ENCODE data around the gene UPP2. TPM values are rescaled to one million over a fixed set of nuclear protein-coding genes. Genes with fewer than 3 reads are reported as not detected.

The UPP2 gene
- total and polyA plus RNA-seq, 2 of the 8 experiments (the other 6 are each of a cell fraction or from before 2014, with no cell fraction given): not detected

DNA sequence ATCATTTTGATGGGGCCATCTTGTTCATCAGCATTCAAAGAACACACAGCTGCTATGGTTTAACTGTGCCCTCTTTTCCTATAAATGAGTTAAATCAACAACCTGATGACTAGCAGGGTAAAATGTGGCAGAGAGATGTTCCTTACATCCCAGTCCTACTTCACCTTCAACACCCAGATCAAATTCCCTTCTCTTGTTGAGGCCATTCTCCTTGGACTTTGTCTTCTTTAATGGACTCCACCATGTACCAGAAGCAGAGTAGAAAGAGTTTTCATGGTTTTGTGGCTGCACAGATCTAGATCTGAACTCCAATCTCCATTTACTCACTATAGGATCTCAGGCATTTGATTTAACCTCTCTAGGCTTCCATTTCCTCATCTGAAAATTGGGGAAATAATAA is 6.4 kb upstream of the UPP2 start:
- FAIRE-seq: no peak
- ChIA-PET CTCF (ENCODE audit: partially characterized antibody) (interaction anchor here (1.0 kb wide), 1 partner anchor 41 kb away, joined by 3 read pairs; no protein-coding TSS in a partner anchor), POLR2A (ENCODE audit: partially characterized antibody) (no interaction called here)
- Histone ChIP-seq H3K14ac (ENCODE audit: insufficient read length) (no peak overlapping the region), H3K4me2 (ENCODE audit: insufficient read depth in 1 of 2, low read depth in 2 of 2, low read length in 2 of 2) (no peak overlapping the region), H3K79me2 (ENCODE audit: control insufficient read depth in 1 of 2, insufficient read depth in 2 of 2, low read length in 2 of 2) (no peaks in the 10 kb centered on the region), H3K18ac (ENCODE audit: extremely low read depth, low read length) (no peak overlapping the region), H4K8ac (ENCODE audit: extremely low read depth, insufficient read depth, low read length) (no peak overlapping the region), H2AFZ (ENCODE audit: low read length) (no peak overlapping the region), H2BK15ac (ENCODE audit: low read length) (no peak overlapping the region), H3K56ac (replicated peaks; ENCODE audit: insufficient read length, low read depth, low read length) (no peak overlapping the region), H3K27me3 (replicated peaks in 1 of 4; ENCODE audit: control insufficient read depth in 3 of 4, extremely low read depth in 1 of 4, insufficient read depth in 3 of 4, low read length in 3 of 4) (peaks cover 0 to 1% (median 0%) of the 10 kb centered on the region in 4 experiments; a peak in 1 of 7 replicates), H2AK5ac (ENCODE audit: low read depth, low read length) (no peak overlapping the region), H2BK5ac (ENCODE audit: low read depth, low read length) (no peak overlapping the region), H3K23me2 (ENCODE audit: low read depth, low read length) (no peaks in the 10 kb centered on the region), H2BK120ac (replicated peaks; ENCODE audit: low read depth, low read length) (no peak overlapping the region), H4K91ac (replicated peaks; ENCODE audit: insufficient read length, low read length) (no peak overlapping the region), H4K5ac (ENCODE audit: insufficient read length, low read depth, low read length) (no peak overlapping the region), H3K4me3 (ENCODE audit: extremely low read depth in 1 of 4, insufficient read depth in 2 of 4, low read depth in 3 of 4, low read length in 4 of 4) (no peak overlapping the region), H3K79me1 (ENCODE audit: low read depth, low read length) (no peaks in the 10 kb centered on the region), H3K9ac (replicated peaks in 1 of 4; ENCODE audit: extremely low read depth in 1 of 4, low read depth in 3 of 4, low read length in 3 of 4) (no peak overlapping the region), H3K36me3 (ENCODE audit: control insufficient read depth in 2 of 4, insufficient read depth in 4 of 4, low read length in 3 of 4) (no peaks in the 10 kb centered on the region), H2BK12ac (ENCODE audit: low read depth, low read length) (no peak overlapping the region), H3K27ac (ENCODE audit: low read depth, low read length) (no peak overlapping the region), H3K4ac (replicated peaks; ENCODE audit: insufficient read length, low read depth, low read length) (no peak overlapping the region), H3K23ac (ENCODE audit: insufficient read length) (no peak overlapping the region), H3K9me3 (ENCODE audit: insufficient read depth in 2 of 2, low read depth in 1 of 2, low read length in 1 of 2) (no peaks in the 10 kb centered on the region), H4K20me1 (replicated peaks in 1 of 2; ENCODE audit: control insufficient read depth in 1 of 2, insufficient read depth in 2 of 2, low read length in 2 of 2) (no peaks in the 10 kb centered on the region), H2BK20ac (ENCODE audit: low read length) (no peak overlapping the region), H3K4me1 (replicated peaks in 1 of 4; ENCODE audit: control insufficient read depth in 3 of 4, insufficient read depth in 4 of 4, low read length in 3 of 4) (no peaks in the 10 kb centered on the region)
- no peak for TF ChIP-seq PHF8 (conservative IDR thresholded peaks at IDR 0.05; ENCODE audit: low read depth, low read length)
- no peak for TF ChIP-seq FOSL1 (IDR thresholded peaks at IDR 0.05; ENCODE audit: insufficient read depth, low read depth, low read length)
- TF ChIP-seq TBP (IDR thresholded peaks at IDR 0.05; ENCODE audit: low read depth, low read length): no peak
- TF ChIP-seq SP1 (IDR thresholded peaks at IDR 0.05; ENCODE audit: low read depth, low read length): no peak
- no peak for TF ChIP-seq SIN3A (conservative IDR thresholded peaks at IDR 0.05 in 1 of 2, IDR thresholded peaks at IDR 0.05 in 1 of 2; ENCODE audit: low read depth in 1 of 2, low read length in 2 of 2)
- TF ChIP-seq, protein P1, sequence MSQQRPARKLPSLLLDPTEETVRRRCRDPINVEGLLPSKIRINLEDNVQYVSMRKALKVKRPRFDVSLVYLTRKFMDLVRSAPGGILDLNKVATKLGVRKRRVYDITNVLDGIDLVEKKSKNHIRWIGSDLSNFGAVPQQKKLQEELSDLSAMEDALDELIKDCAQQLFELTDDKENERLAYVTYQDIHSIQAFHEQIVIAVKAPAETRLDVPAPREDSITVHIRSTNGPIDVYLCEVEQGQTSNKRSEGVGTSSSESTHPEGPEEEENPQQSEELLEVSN (IDR thresholded peaks at IDR 0.05): no peak
- TF ChIP-seq TEAD4 (IDR thresholded peaks at IDR 0.05; ENCODE audit: low read depth, low read length): no peak
- no peak for TF ChIP-seq YY1 (IDR thresholded peaks at IDR 0.05; ENCODE audit: low read depth, low read length)
- no peak for TF ChIP-seq ASH2L (IDR thresholded peaks at IDR 0.05; ENCODE audit: low read length)
- no peak for TF ChIP-seq BRCA1 (IDR thresholded peaks at IDR 0.05; ENCODE audit: low read depth, low read length)
- TF ChIP-seq HDAC6 (IDR thresholded peaks at IDR 0.05; ENCODE audit: low read depth, low read length): no peak
- no peak for TF ChIP-seq TAF7 (optimal IDR thresholded peaks at IDR 0.05; ENCODE audit: borderline replicate concordance, low read depth, low read length)
- TF ChIP-seq ZNF274 (IDR thresholded peaks at IDR 0.05; ENCODE audit: borderline replicate concordance, extremely low read depth, low read length): no peak
- TF ChIP-seq EP300 (IDR thresholded peaks at IDR 0.05; ENCODE audit: borderline replicate concordance in 1 of 2, low read depth in 2 of 2, low read length in 2 of 2): no peak
- no peak for TF ChIP-seq SAP30 (IDR thresholded peaks at IDR 0.05; ENCODE audit: insufficient read depth, insufficient replicate concordance, low read length)
- no peak for DNase-seq (ENCODE audit: low read depth in 1 of 2, low spot score in 2 of 2)
